Epithelial cell of proximal tubule (primary cell): ENCODE measurements around the gene LARGE2. TPM values are rescaled to one million over a fixed set of nuclear protein-coding genes. Genes with fewer than 3 reads are reported as not detected.

Experiments
- DNase-seq: peaks from one replicate; pipeline ENCODE4 v3.0.0-alpha.2; 2011; ENCODE audit warnings: low read depth
- H3K4me3 ChIP-seq: 2 replicates; pipeline ENCODE4 v1.5.1; 2011; ENCODE audit warnings: low read depth, mild to moderate bottlenecking, low read length
- total RNA-seq: library from RNA; depleted of rRNA; stranded (reverse); fragments of >200 nt; gene quantifications from 2 replicates; pipeline ENCODE4 v1.2.3, GENCODE V29; 2015
- TF ChIP-seq, protein P1 (sequence below): conservative IDR thresholded peaks from 2 replicates; pipeline ENCODE4 v1.5.1; 2012; ENCODE audit warnings: low read depth, mild to moderate bottlenecking, low read length

Gene LARGE2
- total RNA-seq, 1 donor from 2014 or later = 3.3 TPM

GRCh38 chr11:45931739-45932138 is 9.3 kb downstream of the LARGE2 start:
- TF ChIP-seq, protein P1, sequence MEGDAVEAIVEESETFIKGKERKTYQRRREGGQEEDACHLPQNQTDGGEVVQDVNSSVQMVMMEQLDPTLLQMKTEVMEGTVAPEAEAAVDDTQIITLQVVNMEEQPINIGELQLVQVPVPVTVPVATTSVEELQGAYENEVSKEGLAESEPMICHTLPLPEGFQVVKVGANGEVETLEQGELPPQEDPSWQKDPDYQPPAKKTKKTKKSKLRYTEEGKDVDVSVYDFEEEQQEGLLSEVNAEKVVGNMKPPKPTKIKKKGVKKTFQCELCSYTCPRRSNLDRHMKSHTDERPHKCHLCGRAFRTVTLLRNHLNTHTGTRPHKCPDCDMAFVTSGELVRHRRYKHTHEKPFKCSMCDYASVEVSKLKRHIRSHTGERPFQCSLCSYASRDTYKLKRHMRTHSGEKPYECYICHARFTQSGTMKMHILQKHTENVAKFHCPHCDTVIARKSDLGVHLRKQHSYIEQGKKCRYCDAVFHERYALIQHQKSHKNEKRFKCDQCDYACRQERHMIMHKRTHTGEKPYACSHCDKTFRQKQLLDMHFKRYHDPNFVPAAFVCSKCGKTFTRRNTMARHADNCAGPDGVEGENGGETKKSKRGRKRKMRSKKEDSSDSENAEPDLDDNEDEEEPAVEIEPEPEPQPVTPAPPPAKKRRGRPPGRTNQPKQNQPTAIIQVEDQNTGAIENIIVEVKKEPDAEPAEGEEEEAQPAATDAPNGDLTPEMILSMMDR = no peak
- DNase-seq = no peak
- no peak overlapping the region for H3K4me3 ChIP-seq

GRCh38 chr11:45932217-45932616 is 9.8 kb downstream of the LARGE2 start:
- TF ChIP-seq, protein P1 = no peak
- no peak for DNase-seq
- H3K4me3 ChIP-seq = no peak overlapping the region

DNA sequence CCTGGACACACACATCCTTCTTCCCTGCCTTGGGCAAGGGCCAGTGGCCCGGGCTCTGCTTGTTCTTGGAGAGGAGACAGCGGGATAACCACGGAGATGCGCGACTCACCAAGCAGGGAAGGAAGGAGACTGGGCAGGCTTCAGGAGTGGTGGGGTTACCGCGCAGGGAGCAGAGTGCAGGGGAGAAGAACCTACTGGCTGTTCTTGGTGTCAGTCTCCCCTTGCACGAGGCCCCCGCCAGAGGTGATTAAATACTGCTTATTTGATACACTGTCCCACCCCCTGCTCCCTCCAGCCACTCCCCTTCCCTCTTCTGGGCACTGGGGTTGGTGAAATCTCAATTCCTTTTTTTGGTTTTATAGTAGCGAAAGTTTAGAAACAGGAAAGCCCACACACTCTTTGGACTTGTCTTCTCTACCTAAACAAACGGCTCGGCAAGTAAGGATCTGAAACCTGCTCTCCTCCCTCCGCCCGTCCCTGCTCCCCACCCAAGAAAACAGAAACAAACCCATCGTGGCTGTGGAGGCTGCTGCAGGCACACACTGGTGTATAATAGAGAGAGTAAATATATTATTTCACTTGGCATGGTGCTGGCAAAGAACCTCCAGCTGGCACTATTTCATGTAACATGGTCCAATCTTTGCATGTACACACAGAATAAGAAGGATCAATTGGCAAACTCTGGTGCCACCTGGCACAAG is 10.8 kb downstream of the LARGE2 start:
- TF ChIP-seq, protein P1 = no peak
- no peak for DNase-seq
- H3K4me3 ChIP-seq = no peak overlapping the region

GRCh38 chr11:45933846-45934579 is 11.6 kb downstream of the LARGE2 start:
- TF ChIP-seq, protein P1 = no peak
- no peak overlapping the region for H3K4me3 ChIP-seq
- DNase-seq = no peak

- no peak for DNase-seq
- TF ChIP-seq, protein P1 = no peak
- no peak overlapping the region for H3K4me3 ChIP-seq
These were observed 12.3 kb downstream of the LARGE2 start for GRCh38 chr11:45934580-45935318.

- TF ChIP-seq, protein P1 = no peak
These were observed 13.1 kb downstream of the LARGE2 start for GRCh38 chr11:45935349-45936064.

More at GRCh38 chr11:45935349-45936064, 13.1 kb downstream of the LARGE2 start:
- no peak overlapping the region for H3K4me3 ChIP-seq
- no peak for DNase-seq
